ENCODE data around the gene CD276.

CD276 gene

DNA sequence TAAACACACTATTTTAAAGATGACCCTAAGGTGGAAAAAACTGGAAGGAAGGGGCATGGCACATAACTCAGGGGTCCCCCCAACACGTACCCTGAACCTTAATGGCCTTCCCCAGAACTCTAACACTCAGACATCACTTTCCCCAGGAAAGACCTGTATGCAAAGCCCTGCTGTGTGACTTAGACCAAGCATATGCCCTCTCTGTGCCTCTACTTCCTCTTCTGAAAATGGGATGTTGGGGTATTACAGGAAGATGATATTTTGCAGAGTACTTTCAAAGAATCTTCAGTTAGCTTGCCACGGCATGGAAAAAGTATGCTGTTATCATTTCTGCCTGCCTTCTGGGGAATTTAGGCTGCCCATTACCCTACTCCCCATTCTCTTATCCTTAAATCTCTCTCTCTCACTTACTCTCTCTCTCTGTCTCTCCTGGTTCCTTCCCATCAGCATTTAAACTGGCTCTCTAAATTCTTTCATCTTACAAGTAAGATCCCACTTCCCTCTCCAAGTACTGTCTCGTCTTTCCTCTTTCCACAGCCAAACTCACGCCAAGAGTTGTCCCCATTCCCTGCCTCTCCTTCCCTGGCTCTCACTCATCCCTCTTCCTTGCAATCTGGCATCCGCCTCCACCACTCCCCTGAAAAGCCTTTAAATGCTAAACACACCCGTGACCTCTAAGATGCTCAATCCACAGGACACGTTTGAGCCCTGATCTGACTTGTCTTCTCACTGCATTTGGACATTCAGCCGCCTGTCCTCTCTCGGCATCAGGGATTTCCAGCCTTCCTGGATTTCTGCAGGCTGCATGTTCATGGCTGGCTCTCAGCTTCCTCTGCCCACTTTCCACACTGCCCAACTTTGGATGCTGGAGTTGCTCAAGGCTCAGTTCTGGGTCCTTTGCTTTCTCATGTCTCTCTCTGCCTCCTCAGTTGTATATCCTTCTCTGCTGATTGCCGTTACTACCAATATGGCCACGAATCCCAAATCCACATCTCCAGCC is 76.4 kb downstream of the CD276 start:
- no peak for TF ChIP-seq ZFX (IDR thresholded peaks at IDR 0.05)
- TF ChIP-seq, protein P1, sequence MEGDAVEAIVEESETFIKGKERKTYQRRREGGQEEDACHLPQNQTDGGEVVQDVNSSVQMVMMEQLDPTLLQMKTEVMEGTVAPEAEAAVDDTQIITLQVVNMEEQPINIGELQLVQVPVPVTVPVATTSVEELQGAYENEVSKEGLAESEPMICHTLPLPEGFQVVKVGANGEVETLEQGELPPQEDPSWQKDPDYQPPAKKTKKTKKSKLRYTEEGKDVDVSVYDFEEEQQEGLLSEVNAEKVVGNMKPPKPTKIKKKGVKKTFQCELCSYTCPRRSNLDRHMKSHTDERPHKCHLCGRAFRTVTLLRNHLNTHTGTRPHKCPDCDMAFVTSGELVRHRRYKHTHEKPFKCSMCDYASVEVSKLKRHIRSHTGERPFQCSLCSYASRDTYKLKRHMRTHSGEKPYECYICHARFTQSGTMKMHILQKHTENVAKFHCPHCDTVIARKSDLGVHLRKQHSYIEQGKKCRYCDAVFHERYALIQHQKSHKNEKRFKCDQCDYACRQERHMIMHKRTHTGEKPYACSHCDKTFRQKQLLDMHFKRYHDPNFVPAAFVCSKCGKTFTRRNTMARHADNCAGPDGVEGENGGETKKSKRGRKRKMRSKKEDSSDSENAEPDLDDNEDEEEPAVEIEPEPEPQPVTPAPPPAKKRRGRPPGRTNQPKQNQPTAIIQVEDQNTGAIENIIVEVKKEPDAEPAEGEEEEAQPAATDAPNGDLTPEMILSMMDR (conservative IDR thresholded peaks at IDR 0.05): no peak
- no peak overlapping the region for H3K27ac ChIP-seq

DNA sequence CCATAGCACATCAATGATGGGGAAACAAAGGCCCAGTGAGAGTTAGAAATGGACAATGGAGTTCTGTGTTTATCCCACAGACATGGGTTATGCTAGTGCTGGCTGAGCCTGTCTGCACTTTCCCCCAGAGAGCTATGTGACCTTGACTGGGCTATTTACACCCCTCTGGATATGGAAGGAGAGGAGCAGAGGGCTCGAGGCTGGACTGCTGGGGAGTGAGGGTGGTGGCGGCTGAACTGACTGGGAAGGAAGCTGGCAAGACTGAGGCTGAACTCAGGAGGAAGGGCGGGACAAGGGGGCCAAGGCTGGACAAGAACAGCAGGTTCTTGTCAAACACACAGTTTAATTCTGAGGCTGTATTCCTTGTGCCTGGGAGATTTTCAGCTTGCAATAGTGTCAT is 79.7 kb downstream of the CD276 start:
- no peak for TF ChIP-seq ZFX (IDR thresholded peaks at IDR 0.05)
- TF ChIP-seq, protein P1 (conservative IDR thresholded peaks at IDR 0.05): no peak
- H3K27ac ChIP-seq: no peak overlapping the region

Measured in C4-2B (cell line).